Caco-2 (cell line): ENCODE measurements around the gene ANKRD22. TPM values are rescaled to one million over a fixed set of nuclear protein-coding genes. Genes with fewer than 3 reads are reported as not detected.

Experiments
- BruUV-seq: library from RNA; stranded (reverse); fragments of 400-500 nt; replicated peaks from 2 replicates; lab custom pipeline; 2021; lab: Mats Ljungman, UMichigan
- CTCF ChIA-PET: fragments of 300-600 bp; sonication (Branson Sonifier 250); formaldehyde crosslinking; loops from one replicate; lab custom pipeline; 2022; ENCODE audit warnings: antibody characterized with exemption; lab: Charles Lee
- POLR2A ChIA-PET: fragments of 300-600 bp; sonication (Branson Sonifier 250); formaldehyde crosslinking; loops from one replicate; lab custom pipeline; 2022; ENCODE audit warnings: antibody characterized with exemption; lab: Charles Lee
- DNase-seq, 2 experiments: peaks; one replicate each; pipeline versions ENCODE4 v3.0.0 to v3.0.0-alpha.2; 2020 to 2022
- H3K27me3 ChIP-seq: replicated peaks from 2 replicates; pipeline ENCODE4 v1.6.0; 2011; ENCODE audit warnings: low read length; ENCODE audit not compliant: control insufficient read depth, insufficient read depth
- H3K36me3 ChIP-seq: 2 replicates; pipeline ENCODE4 v1.5.1; 2011; ENCODE audit warnings: low read length; ENCODE audit not compliant: control insufficient read depth, insufficient read depth
- H3K4me1 ChIP-seq: fragments of 250-450 bp; sonication (Bioruptor Pico); 2 replicates; pipeline ENCODE4 v1.5.1; 2020; ENCODE audit warnings: mild to moderate bottlenecking
- H3K4me3 ChIP-seq: 2 replicates; pipeline ENCODE4 v1.5.1; 2011; ENCODE audit warnings: low read depth, mild to moderate bottlenecking, control low read depth, low read length
- H3K9me3 ChIP-seq: fragments of 250-450 bp; sonication (Bioruptor Pico); 2 replicates; pipeline ENCODE4 v1.5.1; 2020; ENCODE audit warnings: mild to moderate bottlenecking, moderate library complexity
- H3K27ac Mint-ChIP-seq: one replicate; pipeline ENCODE4 v1.8.0; 2022; ENCODE audit warnings: mixed read lengths; ENCODE audit not compliant: unreplicated experiment
- H3K27me3 Mint-ChIP-seq: one replicate; pipeline ENCODE4 v1.8.0; 2022; ENCODE audit warnings: mixed read lengths; ENCODE audit not compliant: insufficient read depth, unreplicated experiment
- H3K36me3 Mint-ChIP-seq: one replicate; pipeline ENCODE4 v1.8.0; 2022; ENCODE audit warnings: mild to moderate bottlenecking, mixed read lengths; ENCODE audit not compliant: insufficient read depth, unreplicated experiment
- H3K4me1 Mint-ChIP-seq: one replicate; pipeline ENCODE4 v1.8.0; 2022; ENCODE audit warnings: low read depth, mixed read lengths; ENCODE audit not compliant: unreplicated experiment
- H3K4me3 Mint-ChIP-seq: one replicate; pipeline ENCODE4 v1.8.0; 2022; ENCODE audit warnings: mild to moderate bottlenecking, moderate library complexity, mixed read lengths; ENCODE audit not compliant: unreplicated experiment
- H3K9me3 Mint-ChIP-seq: one replicate; pipeline ENCODE4 v1.8.0; 2022; ENCODE audit warnings: mixed read lengths; ENCODE audit not compliant: unreplicated experiment
- intact Hi-C: fragments of 100-400 bp; cut with micrococcal nuclease; formaldehyde crosslinking; loops from one replicate; pipeline ENCODE4 v1.10.0; 2022; ENCODE audit not compliant: unreplicated experiment
- total RNA-seq: library from RNA; stranded (reverse); gene quantifications from 2 replicates; pipeline ENCODE4 v1.2.3, GENCODE V29; 2022
- TF ChIP-seq, protein P1 (sequence below), 2 experiments: fragments of 200-600 bp in 1 of 2; IDR thresholded peaks; 1 replicate in 1 of 2; 2 replicates in 1 of 2; pipeline versions ENCODE4 v1.5.1 to v1.8.0; 2011 to 2022; ENCODE audit warnings: antibody characterized with exemption in 1 of 2, control low read depth in 1 of 2, inconsistent platforms in 1 of 2, low read depth in 1 of 2, low read length in 1 of 2, mild to moderate bottlenecking in 1 of 2, moderate library complexity in 1 of 2; ENCODE audit not compliant: insufficient read depth in 1 of 2, severe bottlenecking in 1 of 2, unreplicated experiment in 1 of 2

The ANKRD22 gene
- total RNA-seq, 1 experiment from 2014 or later = not detected

DNA sequence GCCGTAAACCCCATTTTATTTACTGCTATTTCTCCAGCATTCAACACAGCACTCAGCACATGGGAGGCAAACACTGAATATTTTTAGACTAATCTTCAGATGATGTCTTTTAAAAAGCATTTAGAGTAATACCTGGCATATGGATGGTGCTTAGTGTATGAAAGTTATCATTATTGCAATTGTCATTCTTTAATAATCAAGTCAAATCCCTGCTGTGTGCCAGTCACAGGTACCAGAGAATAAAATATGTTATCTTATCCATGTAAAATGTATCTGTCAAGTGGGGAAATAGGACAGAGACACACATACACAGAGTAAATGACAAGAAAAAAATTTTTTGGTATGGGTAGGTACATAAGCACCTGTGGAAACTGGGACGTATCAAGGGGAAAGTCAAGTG, 18.5 kb downstream of the ANKRD22 start:
- CTCF ChIA-PET = interaction anchor here (1.3 kb wide), 1 partner anchor 99 kb away, joined by 7 read pairs; no protein-coding TSS in a partner anchor
- Mint-ChIP-seq H3K27me3 (no peaks in the 10 kb centered on the region), H3K36me3 (no peaks in the 10 kb centered on the region), H3K4me3 (no peak overlapping the region), H3K27ac (no peak overlapping the region), H3K4me1 (peaks cover 7% of the 10 kb centered on the region), H3K9me3 (peaks cover 21% of the 10 kb centered on the region)
- H3K9me3 ChIP-seq = no peaks in the 10 kb centered on the region
- no peaks in the 10 kb centered on the region for H3K36me3 ChIP-seq
- no TSS peak for BruUV-seq
- TF ChIP-seq, protein P1, sequence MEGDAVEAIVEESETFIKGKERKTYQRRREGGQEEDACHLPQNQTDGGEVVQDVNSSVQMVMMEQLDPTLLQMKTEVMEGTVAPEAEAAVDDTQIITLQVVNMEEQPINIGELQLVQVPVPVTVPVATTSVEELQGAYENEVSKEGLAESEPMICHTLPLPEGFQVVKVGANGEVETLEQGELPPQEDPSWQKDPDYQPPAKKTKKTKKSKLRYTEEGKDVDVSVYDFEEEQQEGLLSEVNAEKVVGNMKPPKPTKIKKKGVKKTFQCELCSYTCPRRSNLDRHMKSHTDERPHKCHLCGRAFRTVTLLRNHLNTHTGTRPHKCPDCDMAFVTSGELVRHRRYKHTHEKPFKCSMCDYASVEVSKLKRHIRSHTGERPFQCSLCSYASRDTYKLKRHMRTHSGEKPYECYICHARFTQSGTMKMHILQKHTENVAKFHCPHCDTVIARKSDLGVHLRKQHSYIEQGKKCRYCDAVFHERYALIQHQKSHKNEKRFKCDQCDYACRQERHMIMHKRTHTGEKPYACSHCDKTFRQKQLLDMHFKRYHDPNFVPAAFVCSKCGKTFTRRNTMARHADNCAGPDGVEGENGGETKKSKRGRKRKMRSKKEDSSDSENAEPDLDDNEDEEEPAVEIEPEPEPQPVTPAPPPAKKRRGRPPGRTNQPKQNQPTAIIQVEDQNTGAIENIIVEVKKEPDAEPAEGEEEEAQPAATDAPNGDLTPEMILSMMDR (IDR thresholded peaks at IDR 0.05; ENCODE audit: insufficient read depth in 1 of 2, low read depth in 1 of 2, low read length in 1 of 2, severe bottlenecking in 1 of 2, unreplicated experiment in 1 of 2) = no peak
- no peak for DNase-seq
- H3K27me3 ChIP-seq = no peaks in the 10 kb centered on the region
- POLR2A ChIA-PET = no interaction called here
- no peak overlapping the region for H3K4me3 ChIP-seq
- intact Hi-C loops = no loop called here
- peaks cover 12% of the 10 kb centered on the region for H3K4me1 ChIP-seq

DNA sequence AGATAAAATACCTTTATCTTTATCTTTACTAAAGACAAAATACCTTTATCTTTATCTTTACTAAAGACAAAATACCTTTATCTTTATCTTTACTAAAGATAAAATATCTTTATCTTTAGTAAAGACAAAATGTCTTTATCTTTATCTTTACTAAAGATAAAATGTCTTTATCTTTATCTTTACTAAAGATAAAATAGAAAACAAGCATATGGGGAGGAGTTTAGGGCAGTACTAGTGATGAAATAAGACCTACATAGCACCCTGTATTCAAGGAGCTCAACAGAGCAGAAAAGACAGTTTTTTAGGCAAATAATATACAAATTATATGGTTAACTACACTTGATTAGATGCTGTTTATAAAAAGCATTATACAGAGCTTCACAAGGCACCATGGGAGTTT, 19.3 kb downstream of the ANKRD22 start:
- POLR2A ChIA-PET = no interaction called here
- BruUV-seq = no TSS peak

DNA sequence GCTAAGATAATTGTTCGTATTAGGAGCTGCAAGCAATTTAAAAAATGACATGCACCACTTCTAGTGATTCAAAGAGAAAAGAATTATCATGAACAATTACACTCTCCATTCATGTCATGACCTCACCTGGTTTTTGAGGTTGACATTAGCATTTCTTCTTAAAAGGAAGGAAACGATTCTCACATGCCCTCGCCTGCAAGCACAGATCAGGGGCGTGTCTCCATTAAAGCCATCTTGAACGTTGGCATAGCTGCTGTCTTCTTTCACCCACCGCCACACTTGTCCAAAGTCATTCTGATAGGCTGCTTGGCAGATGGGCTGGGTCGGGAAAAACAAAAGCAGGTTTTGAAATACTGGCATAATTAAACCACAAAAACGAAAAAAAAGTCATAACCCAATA, 19.9 kb downstream of the ANKRD22 start:
- H3K27me3 Mint-ChIP-seq = no peaks in the 10 kb centered on the region
- no peak overlapping the region for H3K27ac Mint-ChIP-seq
- POLR2A ChIA-PET = no interaction called here
- no peaks in the 10 kb centered on the region for H3K36me3 Mint-ChIP-seq
- TF ChIP-seq, protein P1 (IDR thresholded peaks at IDR 0.05; ENCODE audit: insufficient read depth in 1 of 2, low read depth in 1 of 2, low read length in 1 of 2, severe bottlenecking in 1 of 2, unreplicated experiment in 1 of 2) = no peak
- peaks cover 7% of the 10 kb centered on the region for H3K4me1 Mint-ChIP-seq
- no peak for DNase-seq
- peaks cover 12% of the 10 kb centered on the region for H3K4me1 ChIP-seq
- CTCF ChIA-PET = interaction anchor here (0.5 to 0.6 kb wide), 2 partner anchors 100 to 101 kb away, joined by 4 to 5 read pairs; no protein-coding TSS in a partner anchor
- H3K4me3 Mint-ChIP-seq = no peak overlapping the region
- peaks cover 21% of the 10 kb centered on the region for H3K9me3 Mint-ChIP-seq
- H3K9me3 ChIP-seq = no peaks in the 10 kb centered on the region
- no peaks in the 10 kb centered on the region for H3K36me3 ChIP-seq
- no peak overlapping the region for H3K4me3 ChIP-seq
- no TSS peak for BruUV-seq
- intact Hi-C loops = no loop called here
- no peaks in the 10 kb centered on the region for H3K27me3 ChIP-seq

More for the DNA sequence above, 19.3 kb downstream of the ANKRD22 start:
- intact Hi-C loops = no loop called here
- CTCF ChIA-PET = interaction anchor here (0.5 to 1.3 kb wide), 2 partner anchors 99 to 100 kb away, joined by 5 to 7 read pairs; no protein-coding TSS in a partner anchor
- Mint-ChIP-seq H3K27me3 (no peaks in the 10 kb centered on the region), H3K4me3 (no peak overlapping the region), H3K36me3 (no peaks in the 10 kb centered on the region), H3K27ac (no peak overlapping the region), H3K4me1 (peaks cover 7% of the 10 kb centered on the region), H3K9me3 (peaks cover 21% of the 10 kb centered on the region)
- Histone ChIP-seq H3K36me3 (no peaks in the 10 kb centered on the region), H3K4me3 (no peak overlapping the region), H3K9me3 (no peaks in the 10 kb centered on the region), H3K27me3 (no peaks in the 10 kb centered on the region), H3K4me1 (peaks cover 12% of the 10 kb centered on the region)
- TF ChIP-seq, protein P1 (IDR thresholded peaks at IDR 0.05; ENCODE audit: insufficient read depth in 1 of 2, low read depth in 1 of 2, low read length in 1 of 2, severe bottlenecking in 1 of 2, unreplicated experiment in 1 of 2) = no peak
- DNase-seq = no peak
